IPS-NIHi7 (cell line): Measurements from ENCODE around the gene OR1F1.

ENCODE experiments used
- DNase-seq: peaks from one replicate; pipeline ENCODE4 v3.0.0; 2012; ENCODE audit warnings: mixed read lengths; ENCODE audit errors: extremely low spot score

OR1F1 gene

DNA sequence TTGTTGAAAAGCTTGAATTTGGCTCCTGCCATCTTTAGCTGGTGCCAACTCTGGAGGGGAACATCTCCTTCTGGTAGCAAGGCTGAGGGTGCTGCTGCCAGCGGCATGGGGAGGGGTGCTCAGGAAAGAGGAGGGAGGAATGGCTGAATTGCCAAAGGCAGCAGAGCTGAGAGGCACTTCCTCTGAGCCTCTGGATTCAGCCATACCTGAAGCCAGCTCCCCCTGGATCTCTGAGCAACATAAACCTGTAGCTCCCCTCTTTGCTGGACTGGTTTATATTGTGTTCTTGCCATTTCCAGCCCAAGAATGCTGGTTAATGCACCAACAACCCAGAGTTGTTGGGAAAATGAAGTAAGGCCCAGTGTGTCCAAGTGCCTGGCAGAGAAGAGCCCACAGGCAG is 61.0 kb downstream of the OR1F1 start:
- DNase-seq: no peak

DNA sequence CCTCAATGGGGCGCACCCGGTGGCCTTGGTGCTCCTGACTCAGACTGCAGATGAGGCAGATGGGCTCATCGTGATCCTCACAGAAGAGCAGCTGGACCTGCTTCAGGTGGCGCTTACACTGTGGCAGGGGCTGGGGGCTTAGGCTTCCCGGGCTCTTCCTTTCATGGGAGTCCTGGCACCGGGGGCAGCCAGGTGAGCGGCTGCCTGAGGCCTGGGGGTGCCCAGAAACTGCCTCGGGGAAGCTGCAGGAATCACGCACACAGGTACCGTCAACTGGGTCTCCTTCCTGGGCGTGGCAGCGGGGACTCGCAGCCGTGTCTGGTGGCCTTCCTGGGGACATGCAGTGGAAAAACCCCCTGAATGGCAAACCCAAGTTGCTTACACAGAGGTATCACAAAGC is 61.4 kb downstream of the OR1F1 start:
- DNase-seq: no peak

DNA sequence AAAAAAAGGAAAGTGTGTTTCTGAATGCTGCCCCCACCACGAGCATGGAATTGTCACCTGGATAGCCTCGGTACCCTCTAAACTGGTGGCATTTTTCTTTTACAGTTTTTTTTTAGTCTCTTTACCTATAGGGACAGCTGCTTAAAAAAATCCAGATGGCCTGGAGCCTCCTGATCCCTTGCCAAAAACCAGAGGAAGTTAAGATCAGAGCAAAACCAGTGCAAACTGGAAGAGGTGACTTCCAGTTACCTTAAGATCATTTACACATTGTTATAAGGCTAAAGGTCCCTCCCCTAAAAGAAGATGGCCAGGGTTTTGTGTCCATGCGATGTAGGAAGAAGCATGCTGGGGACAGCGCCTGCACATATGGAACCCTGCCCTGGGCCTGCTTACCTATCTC is 65.0 kb downstream of the OR1F1 start:
- DNase-seq: no peak

DNA sequence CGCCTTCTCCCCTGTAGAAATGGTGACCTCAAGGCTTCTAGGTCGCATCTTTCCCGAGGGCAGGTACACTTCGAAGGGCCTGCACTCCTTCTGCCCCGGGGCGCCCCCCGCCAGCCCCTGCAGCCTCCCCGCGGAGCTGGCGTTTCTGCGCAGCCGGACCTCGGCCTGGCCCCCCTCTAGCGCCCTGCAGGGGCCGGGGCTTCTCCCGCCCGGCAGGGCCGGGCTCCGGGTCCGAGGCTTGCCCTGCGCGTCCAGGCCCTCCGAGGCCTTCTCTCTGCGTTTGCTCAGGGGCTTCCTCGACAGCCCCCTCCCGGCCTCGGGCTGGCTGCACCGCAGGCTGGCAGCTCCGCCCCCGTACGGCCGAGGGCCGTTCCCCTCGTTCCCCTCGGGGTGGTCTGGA is 66.3 kb downstream of the OR1F1 start:
- no peak for DNase-seq
